Stimulated activated CD8-positive, alpha-beta memory T cell treated with anti-CD3 and anti-CD28 coated beads, Interleukin-4, amount 100 ng/mL, for 48 hours (primary cell): ENCODE data around the gene MRPS24.
"Not testable (repeated sequence)": the region's sequence is repeated elsewhere in the genome, so short reads cannot be mapped to it uniquely, and the experiment has no call there.

Experiments
- DNase-seq: peaks from one replicate; pipeline ENCODE4 v3.0.0-alpha.2; 2020

MRPS24 gene

GRCh38 chr7:43869006-43869866, at the start of gene MRPS24:
MRPS24 (minus strand) TSS chr7:43869517; CDS start chr7:43869495, 22 bp downstream.
- DNase-seq = peak; percentile 97

GRCh38 chr7:43915907-43916306, 46.6 kb upstream of the MRPS24 start:
- no peak for DNase-seq

- no peak for DNase-seq
These were observed 45.5 kb upstream of the MRPS24 start for GRCh38 chr7:43914795-43915194.

GRCh38 chr7:43906331-43907010, 37.2 kb upstream of the MRPS24 start, which contains the start of gene URGCP:
URGCP (minus strand) TSS chr7:43906596; CDS start chr7:43906575, 21 bp downstream.
- peak; percentile 70 for DNase-seq

GRCh38 chr7:43905956-43906330, 36.6 kb upstream of the MRPS24 start:
- peak; percentile 52 for DNase-seq

- no peak for DNase-seq
These were observed 36.1 kb upstream of the MRPS24 start for GRCh38 chr7:43905209-43905946.

GRCh38 chr7:43904533-43905208, 35.4 kb upstream of the MRPS24 start:
- no peak for DNase-seq

GRCh38 chr7:43902542-43903054, 33.3 kb upstream of the MRPS24 start:
- no peak for DNase-seq

- DNase-seq = not testable (repeated sequence)
These were observed 29.3 kb upstream of the MRPS24 start for GRCh38 chr7:43898571-43898970.

- DNase-seq = no peak
These were observed 26.6 kb upstream of the MRPS24 start for GRCh38 chr7:43895847-43896415.

- DNase-seq = no peak
These were observed 22.0 kb upstream of the MRPS24 start for GRCh38 chr7:43891069-43891955.

- no peak for DNase-seq
These were observed 21.2 kb upstream of the MRPS24 start for GRCh38 chr7:43890468-43890867.

- no peak for DNase-seq
These were observed 20.0 kb upstream of the MRPS24 start for GRCh38 chr7:43888993-43889945.

GRCh38 chr7:43884617-43885016, 15.3 kb upstream of the MRPS24 start:
- DNase-seq = no peak

- no peak for DNase-seq
These were observed 14.9 kb upstream of the MRPS24 start for GRCh38 chr7:43884209-43884608.

GRCh38 chr7:43880596-43880995, 11.3 kb upstream of the MRPS24 start:
- no peak for DNase-seq

- DNase-seq = no peak
These were observed 10.2 kb upstream of the MRPS24 start for GRCh38 chr7:43879477-43879876.

GRCh38 chr7:43878867-43879266, 9.6 kb upstream of the MRPS24 start:
- no peak for DNase-seq

GRCh38 chr7:43877968-43878864, 8.9 kb upstream of the MRPS24 start:
- no peak for DNase-seq
